SU-DHL-6 (cell line): Measurements from ENCODE around the gene DENND6B.
A peak's percentile ranks its signal among the peaks of the same experiment; 100 is the strongest.

Experiments used
- H2AFZ ChIP-seq: fragments of 200-600 bp; sonication (generic); 2 replicates; pipeline ENCODE4 v1.6.1; 2014; ENCODE audit warnings: low read depth, mild to moderate bottlenecking, moderate library complexity, mixed read lengths, antibody characterized with exemption, low read length; ENCODE audit not compliant: severe bottlenecking
- H3F3A ChIP-seq: fragments of 200-600 bp; shearing (Covaris generic); 2 replicates; pipeline ENCODE4 v1.6.0; 2016; ENCODE audit warnings: antibody characterized with exemption, mild to moderate bottlenecking; ENCODE audit not compliant: insufficient read depth
- H3K27ac ChIP-seq: fragments of 200-600 bp; sonication (generic); 2 replicates; pipeline ENCODE4 v1.5.1; 2016; ENCODE audit warnings: low read depth, mild to moderate bottlenecking, low read length, moderate library complexity, mixed read lengths
- H3K27me3 ChIP-seq: fragments of 200-600 bp; sonication (generic), shearing (Covaris generic); 2 replicates; pipeline ENCODE4 v1.6.0; 2014; ENCODE audit warnings: mild to moderate bottlenecking, low read length
- H3K36me3 ChIP-seq: fragments of 200-600 bp; sonication (generic); 2 replicates; pipeline ENCODE4 v1.6.1; 2014; ENCODE audit warnings: mild to moderate bottlenecking, low read length, mixed read lengths
- H3K4me2 ChIP-seq: fragments of 300-600, 200-600 bp; shearing (Covaris generic), sonication (generic); 2 replicates; pipeline ENCODE4 v1.6.0; 2014; ENCODE audit warnings: low read length, low read depth, mild to moderate bottlenecking; ENCODE audit not compliant: poor library complexity, severe bottlenecking
- H3K4me3 ChIP-seq: fragments of 200-600 bp; sonication (generic); 2 replicates; pipeline ENCODE4 v1.5.1; 2014; ENCODE audit warnings: antibody characterized with exemption, low read length, mild to moderate bottlenecking, mixed read lengths; ENCODE audit not compliant: insufficient read depth, poor library complexity, severe bottlenecking
- H3K79me2 ChIP-seq: fragments of 200-600 bp; sonication (generic); 2 replicates; pipeline ENCODE4 v1.6.1; 2014; ENCODE audit warnings: mild to moderate bottlenecking, low read length, moderate library complexity; ENCODE audit not compliant: insufficient read depth
- H3K9ac ChIP-seq: fragments of 200-600 bp; sonication (generic); 2 replicates; pipeline ENCODE4 v1.7.0; 2014; ENCODE audit warnings: mild to moderate bottlenecking, low read length
- H3K9me2 ChIP-seq: fragments of 200-600 bp; sonication (generic); replicated peaks from 2 replicates; pipeline ENCODE4 v1.6.1; 2014; ENCODE audit warnings: low read length; ENCODE audit not compliant: insufficient read depth
- H3K9me3 ChIP-seq: fragments of 200-600 bp; sonication (generic); 2 replicates; pipeline ENCODE4 v1.6.1; 2014; ENCODE audit warnings: low read length, mixed read lengths; ENCODE audit not compliant: insufficient read depth
- H4K20me1 ChIP-seq: fragments of 200-600 bp; sonication (generic); 2 replicates; pipeline ENCODE4 v1.6.1; 2014; ENCODE audit warnings: low read depth, mild to moderate bottlenecking, antibody characterized with exemption, low read length, moderate library complexity, mixed read lengths
- EZH2phosphoT487 ChIP-seq: fragments of 200-600 bp; sonication (generic), shearing (Covaris generic); conservative IDR thresholded peaks from 2 replicates; pipeline ENCODE4 v1.6.1; 2018; ENCODE audit warnings: mild to moderate bottlenecking, antibody characterized with exemption, low read length, moderate library complexity, mixed read lengths
- TF ChIP-seq, protein P1 (sequence below): fragments of 200-600 bp; sonication (generic); IDR thresholded peaks from one replicate; pipeline ENCODE4 v1.5.1; 2017; ENCODE audit warnings: antibody characterized with exemption, mild to moderate bottlenecking, low read length, moderate library complexity; ENCODE audit not compliant: insufficient read depth, poor library complexity, severe bottlenecking

The DENND6B gene

DNA sequence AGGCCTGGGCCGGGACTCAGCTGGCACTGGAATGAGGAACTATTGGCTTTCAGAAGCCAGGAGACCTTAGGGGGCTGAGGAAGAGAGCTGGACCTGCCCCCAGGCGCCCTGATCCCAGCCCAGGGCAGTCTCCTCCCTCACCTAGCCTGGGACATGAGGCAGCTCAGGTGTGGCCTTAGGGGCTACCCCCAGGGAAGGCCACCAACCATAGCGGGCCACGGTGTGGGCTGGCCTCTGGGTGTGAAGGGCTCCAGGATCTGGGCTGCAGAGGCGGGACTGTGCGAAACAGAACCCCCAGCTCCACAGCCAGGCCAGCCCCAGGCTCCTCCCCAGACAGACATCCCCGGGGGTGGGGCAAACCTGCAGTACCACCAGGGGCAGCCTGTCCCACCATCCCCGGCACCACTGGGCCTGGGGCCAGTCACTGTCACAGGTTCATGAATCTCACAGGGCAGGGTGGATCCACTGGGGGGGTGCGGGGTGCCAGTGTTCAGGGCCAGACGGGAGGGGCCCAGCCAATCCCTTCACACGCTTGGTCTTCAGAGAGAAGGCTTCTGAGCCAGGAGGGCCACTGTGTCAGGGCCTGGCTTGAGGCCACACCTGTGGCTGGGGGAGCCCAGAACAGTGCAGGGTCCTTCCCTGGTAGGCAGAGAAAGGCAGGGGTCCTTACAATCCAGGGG is 22.8 kb downstream of the DENND6B start:
- peak overlapping the region; percentile 97 for H3K27ac ChIP-seq
- no peaks in the 10 kb centered on the region for H3K79me2 ChIP-seq
- H3K36me3 ChIP-seq = no peaks in the 10 kb centered on the region
- no peaks in the 10 kb centered on the region for H4K20me1 ChIP-seq
- peak overlapping the region; percentile 18 for H3K4me3 ChIP-seq
- TF ChIP-seq, protein P1, sequence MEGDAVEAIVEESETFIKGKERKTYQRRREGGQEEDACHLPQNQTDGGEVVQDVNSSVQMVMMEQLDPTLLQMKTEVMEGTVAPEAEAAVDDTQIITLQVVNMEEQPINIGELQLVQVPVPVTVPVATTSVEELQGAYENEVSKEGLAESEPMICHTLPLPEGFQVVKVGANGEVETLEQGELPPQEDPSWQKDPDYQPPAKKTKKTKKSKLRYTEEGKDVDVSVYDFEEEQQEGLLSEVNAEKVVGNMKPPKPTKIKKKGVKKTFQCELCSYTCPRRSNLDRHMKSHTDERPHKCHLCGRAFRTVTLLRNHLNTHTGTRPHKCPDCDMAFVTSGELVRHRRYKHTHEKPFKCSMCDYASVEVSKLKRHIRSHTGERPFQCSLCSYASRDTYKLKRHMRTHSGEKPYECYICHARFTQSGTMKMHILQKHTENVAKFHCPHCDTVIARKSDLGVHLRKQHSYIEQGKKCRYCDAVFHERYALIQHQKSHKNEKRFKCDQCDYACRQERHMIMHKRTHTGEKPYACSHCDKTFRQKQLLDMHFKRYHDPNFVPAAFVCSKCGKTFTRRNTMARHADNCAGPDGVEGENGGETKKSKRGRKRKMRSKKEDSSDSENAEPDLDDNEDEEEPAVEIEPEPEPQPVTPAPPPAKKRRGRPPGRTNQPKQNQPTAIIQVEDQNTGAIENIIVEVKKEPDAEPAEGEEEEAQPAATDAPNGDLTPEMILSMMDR = no peak
- no peak for TF ChIP-seq EZH2phosphoT487
- peak overlapping the region; percentile 65 for H3K9ac ChIP-seq
- H3F3A ChIP-seq = peaks cover 46% of the 10 kb centered on the region
- no peaks in the 10 kb centered on the region for H3K9me2 ChIP-seq
- H3K9me3 ChIP-seq = no peaks in the 10 kb centered on the region
- no peaks in the 10 kb centered on the region for H3K27me3 ChIP-seq
- peak overlapping the region; percentile 54 for H3K4me2 ChIP-seq
- H2AFZ ChIP-seq = no peak overlapping the region

DNA sequence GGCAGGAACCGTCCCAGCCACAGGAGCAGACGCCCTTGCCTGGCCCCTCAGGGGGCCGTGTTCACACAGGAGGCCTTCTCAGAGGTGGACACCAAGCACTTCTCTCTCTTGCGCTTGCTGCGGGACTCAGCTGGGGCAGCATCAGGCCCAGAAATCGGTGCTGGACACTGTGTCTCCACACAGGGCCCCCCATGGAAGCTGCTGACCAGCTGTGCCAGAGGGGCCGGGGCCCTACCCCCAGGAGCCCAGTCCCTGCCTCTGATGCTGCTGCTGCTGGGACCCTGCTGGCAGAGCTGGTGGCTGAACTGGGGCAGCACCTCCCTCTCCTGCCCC is 23.3 kb downstream of the DENND6B start:
- Histone ChIP-seq H3K4me2 (peak overlapping the region; percentile 54), H3K4me3 (peak overlapping the region; percentile 18), H3K79me2 (no peaks in the 10 kb centered on the region; the same call in 1 of the 2 replicates), H2AFZ (no peak overlapping the region), H3K9me3 (no peaks in the 10 kb centered on the region), H3K9me2 (no peaks in the 10 kb centered on the region), H3K36me3 (no peaks in the 10 kb centered on the region), H3K27me3 (no peaks in the 10 kb centered on the region), H3K27ac (peak overlapping the region; percentile 97), H4K20me1 (no peaks in the 10 kb centered on the region), H3F3A (peaks cover 42% of the 10 kb centered on the region), H3K9ac (peak overlapping the region; percentile 65)
- TF ChIP-seq, protein P1 = no peak
- TF ChIP-seq EZH2phosphoT487 = no peak

DNA sequence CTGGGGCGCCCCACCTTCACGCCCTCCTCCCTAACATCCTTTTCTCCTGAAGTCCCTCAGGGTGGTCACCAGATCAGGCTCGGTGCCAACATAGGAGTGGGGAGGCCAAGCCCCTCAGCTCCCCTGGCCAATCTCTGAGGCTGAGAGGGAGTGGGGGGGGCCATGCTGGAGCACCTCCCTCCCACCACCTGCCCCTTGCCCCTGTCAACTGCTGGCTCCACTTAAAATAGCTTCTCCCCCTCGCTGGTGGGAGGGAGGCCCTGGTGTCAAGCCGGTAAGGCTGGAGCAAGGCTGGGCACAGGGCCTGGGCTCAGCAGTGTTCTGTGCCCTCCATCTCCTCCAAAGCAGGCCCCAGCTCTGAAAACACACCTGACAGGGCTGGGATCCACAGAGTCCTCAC is 24.2 kb downstream of the DENND6B start:
- Histone ChIP-seq H3K4me3 (peak overlapping the region; percentile 18), H3F3A (peaks cover 40% of the 10 kb centered on the region), H3K9me2 (no peaks in the 10 kb centered on the region), H3K9ac (peak overlapping the region; percentile 65), H3K27me3 (no peaks in the 10 kb centered on the region), H3K79me2 (no peaks in the 10 kb centered on the region; the same call in 1 of the 2 replicates), H2AFZ (no peak overlapping the region), H3K27ac (peak overlapping the region; percentile 97), H3K9me3 (no peaks in the 10 kb centered on the region), H4K20me1 (no peaks in the 10 kb centered on the region), H3K4me2 (peak overlapping the region; percentile 54), H3K36me3 (no peaks in the 10 kb centered on the region)
- TF ChIP-seq, protein P1 = no peak
- no peak for TF ChIP-seq EZH2phosphoT487
